ENCODE results near the gene ADCY6.

The ADCY6 gene

GRCh38 chr12:48783432-48783831 is 5.5 kb downstream of the ADCY6 start:
- DNase-seq (ENCODE audit: low spot score): no peak

DNA sequence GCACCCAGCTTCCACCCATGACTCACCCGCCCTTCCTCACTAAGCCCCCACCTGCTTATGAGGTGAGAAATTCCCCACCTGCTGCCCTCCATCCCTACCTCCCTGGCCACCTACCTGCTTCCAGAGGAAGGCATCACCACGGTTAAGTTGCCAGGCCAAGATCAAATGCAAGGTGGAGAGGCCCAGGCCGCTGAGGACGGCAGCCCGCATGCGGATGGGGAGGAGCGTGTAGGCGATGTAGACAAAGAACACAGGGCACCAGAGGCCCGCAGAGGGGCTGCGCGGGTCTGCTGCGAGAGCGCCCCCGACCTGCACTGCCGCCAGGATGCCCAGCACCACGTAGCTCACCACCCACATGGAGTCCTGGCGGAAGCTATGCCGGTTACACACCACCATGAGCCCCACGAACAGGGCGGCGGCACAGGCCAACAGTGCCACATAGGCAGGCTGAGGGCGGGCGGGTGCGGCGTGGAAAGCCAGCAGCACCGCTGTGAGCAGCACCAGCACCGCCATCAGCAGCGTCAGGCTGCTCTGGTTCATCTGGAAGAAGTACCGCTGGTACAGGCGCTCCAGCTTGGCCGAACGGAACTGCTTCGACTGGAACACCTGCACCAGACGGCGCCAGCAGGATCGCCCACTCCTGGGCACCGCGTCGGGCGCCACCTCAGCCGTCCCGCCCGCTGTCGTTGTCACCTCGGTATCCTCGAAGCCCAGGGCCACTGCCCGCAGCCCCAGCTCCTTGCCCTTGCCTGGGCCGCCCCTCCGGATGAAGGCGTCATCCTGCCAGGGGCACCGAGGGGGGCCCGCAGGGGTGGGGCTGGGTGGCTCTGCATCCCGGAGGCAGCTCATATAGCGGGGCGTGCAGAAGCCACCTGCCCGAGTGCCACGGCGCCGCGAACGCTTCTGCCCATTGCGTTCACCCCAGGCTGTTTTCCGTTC is 6.2 kb downstream of the ADCY6 start:
- no peak for DNase-seq (ENCODE audit: low spot score)

DNA sequence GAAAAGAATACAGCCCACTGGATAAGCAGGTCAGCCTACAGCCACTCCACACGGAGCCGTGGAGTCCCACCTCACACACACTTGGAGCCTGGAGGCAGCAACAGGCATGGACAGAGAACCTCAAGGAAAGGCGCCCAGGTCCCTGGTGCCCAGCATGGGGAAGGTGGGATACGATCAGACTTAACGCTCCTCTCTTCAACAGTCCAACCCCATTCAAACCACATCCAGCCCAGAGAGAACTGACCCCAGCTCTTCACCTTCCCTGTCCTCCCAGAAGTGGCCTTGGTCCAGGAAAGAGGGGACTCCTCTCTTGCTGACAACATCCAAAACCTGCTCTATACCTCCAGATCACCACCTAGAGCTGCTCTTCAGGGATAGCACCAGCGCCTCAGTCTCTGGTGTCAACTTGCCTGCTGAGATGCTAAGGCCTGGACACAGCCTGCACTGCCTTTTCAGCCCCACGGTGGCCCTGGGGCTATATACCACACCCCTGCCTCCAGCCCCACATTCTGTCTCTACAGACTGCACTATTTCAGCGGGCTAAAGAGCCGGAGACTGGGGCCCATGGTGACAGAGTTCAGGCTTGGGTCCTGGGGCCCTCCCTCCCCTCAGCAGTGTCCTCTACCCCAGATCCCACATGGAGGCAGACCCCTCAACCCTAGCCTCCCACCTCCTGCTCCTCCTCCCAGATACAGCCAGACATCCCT is 7.0 kb downstream of the ADCY6 start:
- DNase-seq (ENCODE audit: low spot score): no peak

DNA sequence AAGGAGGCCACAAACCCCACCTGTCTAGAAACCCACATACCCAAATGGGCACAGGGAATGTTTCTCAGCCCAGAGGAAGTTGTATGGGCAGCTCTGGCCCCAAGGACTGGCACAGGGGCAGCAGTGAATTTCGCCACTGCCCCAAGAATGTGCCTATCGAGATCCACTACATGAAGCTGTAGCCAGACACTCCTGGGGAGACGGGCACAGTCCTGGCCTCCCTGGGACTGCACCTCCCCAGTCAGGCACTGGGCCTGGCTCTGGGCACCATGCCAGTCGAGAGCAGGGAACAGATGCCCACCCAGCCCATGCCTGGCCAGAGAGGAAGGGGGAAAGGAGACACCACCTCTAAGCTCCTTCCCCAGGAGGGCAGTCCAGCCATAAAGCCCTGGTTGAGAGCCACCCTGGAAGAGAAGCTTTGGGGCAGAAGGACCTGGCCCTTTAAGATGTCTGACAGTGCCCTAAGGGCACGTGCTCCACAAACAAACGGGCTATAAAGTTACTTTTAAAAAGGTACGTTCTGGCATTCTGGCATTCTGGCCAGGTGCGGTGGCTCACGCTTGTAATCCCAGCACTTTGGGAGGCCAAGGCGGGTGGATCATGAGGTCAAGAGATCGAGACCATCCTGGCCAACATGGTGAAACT is 8.4 kb downstream of the ADCY6 start:
- DNase-seq (ENCODE audit: low spot score): no peak

GRCh38 chr12:48779869-48780268 is 9.0 kb downstream of the ADCY6 start:
- no peak for DNase-seq (ENCODE audit: low spot score)

GRCh38 chr12:48777501-48778400 is 11.1 kb downstream of the ADCY6 start:
- peak; percentile 31 for DNase-seq (ENCODE audit: low spot score)

DNA sequence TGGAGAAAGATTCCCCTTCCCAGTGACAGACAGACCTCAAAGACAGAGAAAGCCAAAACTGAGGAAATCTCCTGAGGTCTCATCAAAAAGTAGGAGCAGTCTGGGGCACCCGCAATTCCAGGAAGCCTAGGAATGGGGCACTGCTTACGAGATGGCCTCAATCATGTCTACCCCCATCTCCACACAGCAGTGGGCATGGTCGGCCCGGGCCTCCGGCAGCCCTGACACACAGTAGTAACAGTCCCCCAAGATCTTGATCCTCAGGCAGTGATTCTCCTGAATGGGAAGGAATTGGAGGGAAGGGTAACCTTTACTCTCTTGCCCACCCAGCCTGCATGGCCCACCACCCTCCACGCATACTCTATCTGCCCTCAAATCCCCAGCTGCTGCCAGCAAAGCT is 11.9 kb downstream of the ADCY6 start:
- DNase-seq (ENCODE audit: low spot score): no peak

- DNase-seq (ENCODE audit: low spot score): no peak
These were observed 12.8 kb downstream of the ADCY6 start for GRCh38 chr12:48775991-48776649.

DNA sequence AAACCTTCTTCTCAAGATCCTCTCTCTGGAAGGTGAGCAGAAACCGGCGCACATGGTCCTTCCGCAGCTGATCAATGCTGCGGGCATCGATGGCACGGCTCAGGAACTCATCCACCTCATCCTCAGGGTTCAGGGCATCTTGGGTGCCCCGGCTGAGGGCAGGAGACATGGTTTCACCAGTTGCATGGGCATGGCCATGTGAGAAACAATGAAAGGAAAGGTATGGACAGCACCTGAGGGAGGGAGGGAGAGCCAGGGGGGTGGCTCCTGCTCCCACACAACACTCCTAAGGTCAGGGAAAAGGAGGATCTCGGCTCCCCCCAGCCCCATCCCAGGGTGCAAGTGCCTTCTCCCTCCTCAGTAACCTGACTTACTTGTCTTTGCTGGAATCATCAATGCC is 13.6 kb downstream of the ADCY6 start:
- DNase-seq (ENCODE audit: low spot score): no peak

GRCh38 chr12:48774516-48774915 is 14.4 kb downstream of the ADCY6 start:
- DNase-seq (ENCODE audit: low spot score): no peak

GRCh38 chr12:48773686-48774085 is 15.2 kb downstream of the ADCY6 start:
- DNase-seq (ENCODE audit: low spot score): no peak

- no peak for DNase-seq (ENCODE audit: low spot score)
These were observed 17.2 kb downstream of the ADCY6 start for GRCh38 chr12:48771588-48772112.

GRCh38 chr12:48770756-48771155 is 18.1 kb downstream of the ADCY6 start:
- DNase-seq (ENCODE audit: low spot score): no peak

GRCh38 chr12:48768736-48769135 is 20.2 kb downstream of the ADCY6 start:
- DNase-seq (ENCODE audit: low spot score): no peak

GRCh38 chr12:48768147-48768546 is 20.7 kb downstream of the ADCY6 start:
- no peak for DNase-seq (ENCODE audit: low spot score)

GRCh38 chr12:48767521-48767920 is 21.4 kb downstream of the ADCY6 start:
- no peak for DNase-seq (ENCODE audit: low spot score)

DNA sequence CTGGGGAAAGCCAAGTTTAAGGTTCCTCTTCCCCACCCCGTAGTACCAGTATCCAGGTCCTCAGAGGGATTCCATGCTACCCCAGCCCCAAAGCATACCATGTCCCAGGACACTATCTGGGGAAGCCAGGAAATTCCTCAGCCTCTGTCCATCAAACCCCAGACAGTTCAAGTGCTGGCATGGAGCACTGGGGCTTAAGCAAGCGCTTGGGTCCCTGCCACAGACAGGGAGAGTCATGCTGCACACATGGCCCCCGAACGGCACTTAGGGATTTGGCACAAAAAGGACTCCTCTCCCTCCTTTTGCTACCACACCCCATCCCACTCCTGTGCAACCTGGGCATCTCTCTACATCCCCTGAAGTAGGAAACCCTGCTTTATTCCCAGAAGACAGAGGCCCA is 21.8 kb downstream of the ADCY6 start:
- DNase-seq (ENCODE audit: low spot score): no peak

GRCh38 chr12:48765753-48766162 is 23.1 kb downstream of the ADCY6 start:
- no peak for DNase-seq (ENCODE audit: low spot score)

DNA sequence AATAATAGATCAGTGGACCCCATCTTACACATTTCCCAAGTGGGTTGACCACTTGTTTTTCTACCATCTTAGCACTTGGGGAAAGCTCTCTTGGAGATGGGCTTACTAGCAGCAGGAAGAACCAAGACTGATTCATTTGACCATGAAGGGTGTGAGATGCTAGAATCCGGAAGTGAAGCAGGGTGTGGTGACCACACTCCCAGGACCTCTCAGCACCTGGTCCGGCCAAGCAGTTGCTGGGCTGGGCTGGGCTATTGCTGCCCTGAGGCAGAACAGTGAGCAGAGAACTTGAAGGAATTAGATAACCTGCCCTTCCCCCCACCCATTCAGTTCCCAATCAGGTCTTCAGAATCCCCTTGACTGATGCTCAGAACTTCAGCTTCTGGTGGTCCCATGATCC is 24.4 kb downstream of the ADCY6 start:
- DNase-seq (ENCODE audit: low spot score): no peak

- no peak for DNase-seq (ENCODE audit: low spot score)
These were observed 30.2 kb downstream of the ADCY6 start for GRCh38 chr12:48758737-48759136.

DNA sequence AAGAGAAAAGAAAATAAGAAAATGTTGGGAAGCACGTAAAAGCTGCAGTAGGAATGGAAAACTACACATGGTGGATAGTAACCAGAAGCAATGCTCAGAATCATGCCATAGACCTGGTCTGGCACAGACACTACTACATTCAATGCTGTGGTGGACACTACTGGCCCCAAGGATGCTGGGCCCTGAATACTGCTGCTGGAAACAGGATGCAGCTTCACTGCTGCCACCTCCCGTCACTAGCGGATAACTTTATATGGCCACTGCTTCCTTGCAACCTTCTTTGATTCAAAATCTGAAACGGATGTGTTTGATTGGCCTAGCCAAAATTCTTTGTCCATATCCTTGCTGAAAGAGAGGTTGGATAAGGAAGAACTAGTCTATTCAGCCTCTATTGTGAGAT is 30.7 kb downstream of the ADCY6 start:
- no peak for DNase-seq (ENCODE audit: low spot score)

All from Ammon's horn (tissue), 1 donor.